Right renal cortex interstitium (tissue), 3 donors: ENCODE data around the gene SLC23A3. TPM values are rescaled to one million over a fixed set of nuclear protein-coding genes. Genes with fewer than 3 reads are reported as not detected.

Source experiments
- DNase-seq, 3 donors: peaks; one replicate each; pipeline ENCODE4 v3.0.0-alpha.2; 2013; ENCODE audit warnings: low read depth in 3 of 3, low spot score in 2 of 3
- polyA plus RNA-seq, 3 donors: library from polyadenylated mRNA; unstranded; fragments of 120-200 nt; gene quantifications; one replicate each; pipeline ENCODE4 v1.2.1, GENCODE V29; 2013; ENCODE audit not compliant: insufficient read length in 3 of 3

The SLC23A3 gene, protein sequence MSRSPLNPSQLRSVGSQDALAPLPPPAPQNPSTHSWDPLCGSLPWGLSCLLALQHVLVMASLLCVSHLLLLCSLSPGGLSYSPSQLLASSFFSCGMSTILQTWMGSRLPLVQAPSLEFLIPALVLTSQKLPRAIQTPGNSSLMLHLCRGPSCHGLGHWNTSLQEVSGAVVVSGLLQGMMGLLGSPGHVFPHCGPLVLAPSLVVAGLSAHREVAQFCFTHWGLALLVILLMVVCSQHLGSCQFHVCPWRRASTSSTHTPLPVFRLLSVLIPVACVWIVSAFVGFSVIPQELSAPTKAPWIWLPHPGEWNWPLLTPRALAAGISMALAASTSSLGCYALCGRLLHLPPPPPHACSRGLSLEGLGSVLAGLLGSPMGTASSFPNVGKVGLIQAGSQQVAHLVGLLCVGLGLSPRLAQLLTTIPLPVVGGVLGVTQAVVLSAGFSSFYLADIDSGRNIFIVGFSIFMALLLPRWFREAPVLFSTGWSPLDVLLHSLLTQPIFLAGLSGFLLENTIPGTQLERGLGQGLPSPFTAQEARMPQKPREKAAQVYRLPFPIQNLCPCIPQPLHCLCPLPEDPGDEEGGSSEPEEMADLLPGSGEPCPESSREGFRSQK
- polyA plus RNA-seq, result 10 to 100 TPM; 14.0 to 21.4 (median 17.8) TPM

- no peak for DNase-seq
Observed at GRCh38 chr2:219169930-219170654, at the start of gene SLC23A3. TSS of gene SLC23A3 (minus strand) at chr2:219170029. CDS start at chr2:219169984, 45 bp downstream.

- DNase-seq, result peak in 2 of 3 donors; percentile 80 to 87
Observed at GRCh38 chr2:219218732-219219701, 49.2 kb upstream of the SLC23A3 start, which contains the start of gene ABCB6. TSS of gene ABCB6 (minus strand) at chr2:219218958. CDS start at chr2:219218673, 285 bp downstream.

GRCh38 chr2:219218217-219218731 lies 48.4 kb upstream of the SLC23A3 start:
- DNase-seq, result peak in 1 of 3 donors; percentile 47

GRCh38 chr2:219216535-219216915 lies 46.7 kb upstream of the SLC23A3 start:
- DNase-seq, result no peak

DNA sequence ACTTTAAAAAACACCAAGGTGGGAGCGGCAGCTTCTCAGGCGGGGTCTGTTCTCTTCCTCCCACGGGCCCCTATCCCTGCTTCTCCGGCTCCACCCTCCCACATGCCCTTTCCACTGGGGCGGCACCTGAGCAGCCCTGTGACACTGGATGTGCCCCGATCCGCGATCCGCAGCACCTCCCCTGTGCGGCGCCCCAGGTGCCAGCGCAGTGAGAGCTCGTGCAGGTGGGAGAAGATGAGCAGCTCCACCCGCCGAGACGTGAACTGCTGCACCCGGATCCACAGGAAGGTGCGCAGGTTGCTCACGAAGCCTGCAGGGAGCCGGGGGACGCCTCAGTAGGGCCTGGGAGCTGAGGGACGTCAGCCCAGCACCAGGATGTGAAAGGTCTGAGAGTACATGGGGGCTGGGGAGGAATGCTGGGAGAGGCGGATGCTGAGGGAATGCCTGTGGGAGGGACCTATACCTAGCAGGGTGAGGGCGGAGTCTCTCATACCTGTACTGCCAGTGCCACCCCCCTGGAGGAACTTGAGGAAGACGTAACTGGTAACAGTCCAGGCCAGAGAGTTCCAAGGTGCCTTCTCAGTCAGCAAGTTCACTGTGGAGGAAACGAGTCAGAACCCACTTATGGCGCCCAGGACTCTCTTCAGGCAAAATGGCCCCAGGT lies 46.2 kb upstream of the SLC23A3 start:
- DNase-seq, result no peak

DNA sequence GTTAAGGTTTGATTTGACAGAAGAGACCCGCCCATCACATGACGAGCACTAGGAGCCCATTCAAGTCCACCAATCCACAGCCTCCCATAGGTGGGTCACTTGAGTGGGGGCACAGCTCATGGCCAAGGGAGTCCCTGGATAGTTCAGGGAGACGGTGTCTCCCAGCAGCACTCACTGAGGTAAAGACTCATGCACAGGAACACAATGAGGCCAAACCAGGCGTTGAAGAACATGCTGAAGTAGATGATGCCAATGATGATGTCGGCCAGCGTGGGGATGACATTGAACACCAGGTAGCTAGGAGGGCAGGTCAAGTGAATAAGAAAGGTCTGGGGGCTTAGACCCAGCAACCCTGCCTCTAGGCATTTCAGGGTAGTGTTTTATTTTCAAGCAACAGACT lies 45.0 kb upstream of the SLC23A3 start:
- DNase-seq, result no peak

DNA sequence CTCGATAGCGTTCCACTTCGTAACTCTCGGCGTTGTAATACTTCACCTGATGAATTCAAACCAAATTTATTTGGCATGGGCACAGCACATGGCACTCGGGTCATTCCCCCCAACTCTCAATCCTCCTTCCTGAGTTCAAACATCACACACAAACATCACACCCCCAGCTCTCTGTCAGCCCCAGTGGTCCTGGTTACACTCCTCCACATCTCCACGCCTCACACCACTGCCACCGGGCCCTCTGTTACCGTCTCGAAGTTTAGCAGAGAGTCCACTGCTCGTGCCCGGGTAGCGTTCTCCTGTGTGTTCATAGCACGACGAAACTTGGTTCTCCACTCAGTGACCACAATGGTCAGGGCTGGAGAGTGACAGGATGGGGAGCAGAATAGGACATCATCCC lies 44.3 kb upstream of the SLC23A3 start:
- DNase-seq, result no peak

DNA sequence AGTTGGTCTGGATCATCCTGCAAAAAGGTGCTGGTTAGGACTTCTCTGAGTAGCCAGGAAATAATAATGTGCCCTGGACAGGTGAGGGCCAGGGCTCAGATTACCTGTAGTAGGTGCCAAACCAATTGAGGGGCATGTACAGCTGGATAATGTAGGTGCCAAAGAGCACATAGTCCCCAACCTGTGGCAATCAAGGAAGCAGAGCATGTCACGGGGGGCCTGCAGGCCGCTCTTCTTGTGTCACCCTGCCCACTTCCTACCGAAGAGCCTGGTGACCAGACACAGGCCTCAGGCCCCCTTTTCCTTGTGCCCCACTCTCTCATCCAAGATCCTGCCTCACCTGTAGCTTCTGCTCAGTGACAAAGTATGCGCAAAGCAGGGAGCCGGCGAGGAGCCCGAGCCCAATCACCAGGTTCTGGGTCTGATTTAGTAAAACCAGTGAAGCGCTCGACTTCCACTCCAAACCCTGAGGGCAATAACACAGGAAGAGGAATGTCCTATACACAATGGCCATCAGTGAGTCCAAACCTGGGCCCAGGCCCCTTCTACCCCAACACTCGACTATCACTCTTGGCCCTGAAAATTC lies 43.8 kb upstream of the SLC23A3 start:
- no peak for DNase-seq

DNA sequence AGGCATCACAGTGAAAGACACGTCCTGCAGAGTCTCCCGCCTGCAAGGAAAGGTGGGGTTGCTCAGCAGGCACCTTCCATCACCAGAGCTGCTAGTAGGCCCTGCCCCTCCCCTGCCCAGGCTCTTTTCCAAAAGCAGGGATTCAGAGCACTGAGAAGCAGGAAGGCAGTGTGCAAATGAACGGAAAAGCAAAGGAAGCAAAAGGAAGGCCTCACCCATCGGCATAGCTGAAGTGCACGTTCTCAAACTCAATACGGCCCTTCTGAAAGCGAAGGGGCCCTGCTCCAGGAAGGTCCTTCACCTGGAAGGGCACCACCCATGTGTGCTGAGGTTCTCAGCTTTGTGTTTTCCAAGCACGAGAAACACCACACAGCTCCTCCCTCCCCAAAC lies 43.2 kb upstream of the SLC23A3 start:
- DNase-seq, result no peak

DNA sequence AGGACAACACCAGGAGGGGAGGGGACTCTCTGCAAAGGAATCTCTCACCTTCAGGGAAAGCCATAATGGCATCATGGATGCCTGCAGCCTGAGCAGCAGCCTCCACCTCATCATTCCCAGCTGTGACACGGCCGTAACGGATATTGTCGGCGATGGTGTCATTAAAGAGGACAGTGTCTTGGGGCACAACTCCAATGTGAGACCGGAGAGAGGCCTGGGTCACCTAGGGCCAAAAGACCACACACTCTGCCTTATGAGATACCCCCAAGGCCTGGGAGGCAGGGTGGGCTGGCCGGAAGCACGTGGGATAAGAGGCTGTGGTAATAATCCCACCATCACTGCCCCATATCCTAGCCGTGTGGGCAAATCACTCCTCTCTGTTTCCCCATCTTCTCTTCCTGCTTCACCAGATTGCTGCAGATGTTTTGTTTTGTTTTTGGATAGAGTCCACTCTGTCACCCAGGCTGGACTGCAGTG lies 41.1 kb upstream of the SLC23A3 start:
- DNase-seq, result no peak

DNA sequence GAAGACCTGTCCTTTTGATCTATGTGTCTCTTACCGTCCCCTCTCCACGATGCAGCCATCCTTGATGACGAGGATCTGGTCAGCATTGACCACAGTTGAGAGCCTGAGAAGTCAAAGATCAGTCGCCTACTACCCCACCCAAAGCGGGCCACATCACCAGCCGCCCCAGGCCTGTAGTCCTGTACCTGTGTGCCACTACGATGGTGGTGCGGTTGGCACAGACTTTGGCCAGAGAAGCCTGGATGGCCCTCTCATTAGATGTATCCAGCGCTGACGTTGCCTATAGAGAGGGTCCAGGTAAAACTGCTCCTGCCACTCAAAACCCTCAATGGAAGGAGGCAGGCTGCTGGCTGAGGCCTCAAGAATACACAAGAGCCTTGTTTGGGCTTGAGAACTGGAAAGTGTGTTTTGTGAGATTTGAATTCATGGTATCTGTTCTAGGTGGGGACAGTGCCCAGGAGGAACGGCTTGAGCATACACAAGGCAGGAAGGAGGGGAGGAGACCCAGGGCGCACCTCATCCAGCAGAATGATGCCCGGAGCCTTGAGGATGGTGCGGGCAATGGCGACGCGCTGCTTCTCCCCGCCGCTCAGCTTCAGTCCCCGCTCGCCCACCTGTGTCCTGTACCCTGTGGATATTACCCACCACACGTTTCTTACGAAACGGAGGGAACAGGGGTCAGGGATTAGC lies 40.5 kb upstream of the SLC23A3 start:
- DNase-seq, result no peak

DNA sequence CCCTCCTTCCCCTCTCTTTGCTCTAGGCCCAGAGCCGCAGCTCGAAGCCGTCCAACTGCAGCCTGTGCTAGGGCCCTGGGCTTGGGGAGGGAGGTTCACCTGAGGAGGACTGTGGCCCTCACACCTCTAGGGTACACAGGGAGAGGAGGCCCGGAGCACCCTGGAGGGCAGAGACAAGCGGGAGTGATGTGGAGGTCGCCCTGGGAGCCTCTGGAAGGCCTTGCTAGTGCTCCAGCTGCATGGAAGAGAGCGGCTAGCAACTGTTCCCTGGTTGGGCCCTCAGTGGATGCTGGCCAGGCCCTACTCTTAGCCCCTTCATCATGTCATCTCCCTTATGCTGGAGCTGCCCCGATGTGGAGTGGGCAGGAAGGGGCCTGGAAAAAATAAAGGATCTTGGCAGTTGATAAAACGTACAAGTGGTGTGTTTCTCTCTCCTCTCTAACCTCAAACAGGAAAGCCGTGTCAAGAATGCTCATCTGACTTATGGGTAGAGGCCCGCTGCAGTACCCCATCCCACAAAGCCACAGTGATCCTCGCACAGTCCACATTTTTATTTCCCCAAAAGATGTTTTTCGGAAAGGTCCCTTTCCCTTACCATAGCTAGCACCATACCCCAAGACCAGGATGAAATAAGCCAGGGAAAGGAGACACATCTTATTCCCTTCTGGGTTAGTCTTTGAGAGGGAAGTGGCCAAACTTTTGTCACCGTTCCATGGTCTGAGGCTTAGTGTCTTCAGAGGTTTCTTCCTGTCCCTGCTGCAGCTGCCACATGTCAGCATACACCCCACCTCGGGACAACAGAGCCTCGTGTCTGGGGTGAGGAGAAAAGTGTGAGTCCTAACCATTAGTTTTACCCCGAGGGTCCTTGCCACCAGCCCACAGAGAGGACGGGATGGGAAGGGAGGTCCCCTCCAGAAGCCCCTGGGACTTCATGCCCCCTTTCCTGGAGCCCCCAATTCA lies 39.7 kb upstream of the SLC23A3 start:
- DNase-seq, result no peak

- DNase-seq, result no peak
Observed at GRCh38 chr2:219207884-219208740, 38.3 kb upstream of the SLC23A3 start.

- DNase-seq, result no peak
Observed at GRCh38 chr2:219207134-219207883, 37.5 kb upstream of the SLC23A3 start.

- DNase-seq, result peak; percentile 82 to 93 (median 90)
Observed at GRCh38 chr2:219206328-219207133, 36.7 kb upstream of the SLC23A3 start, which contains the start of gene ZFAND2B. TSS of gene ZFAND2B (plus strand) at chr2:219206782. CDS start at chr2:219206988, 206 bp downstream.
